Endothelial cell of umbilical vein (primary cell): ENCODE results near the gene PAQR7. TPM values are rescaled to one million over a fixed set of nuclear protein-coding genes. Genes with fewer than 3 reads are reported as not detected.

Experiments used
- BruUV-seq: library from RNA; stranded (reverse); fragments of 400-500 nt; replicated peaks from 2 replicates; lab custom pipeline; 2021; lab: Mats Ljungman, UMichigan
- CTCF ChIA-PET: fragments of 300-600, 350-600 bp; sonication (Branson Sonifier 250); formaldehyde crosslinking; loops from one replicate; lab custom pipeline; 2021; ENCODE audit warnings: antibody characterized with exemption, inconsistent platforms; lab: Charles Lee
- POLR2A ChIA-PET: fragments of 300-600, 350-600 bp; sonication (Branson Sonifier 250); formaldehyde crosslinking; loops from one replicate; lab custom pipeline; 2021; ENCODE audit warnings: antibody characterized with exemption, inconsistent platforms; lab: Charles Lee
- DNase-seq: peaks from one replicate; pipeline ENCODE4 v3.0.0-alpha.2; 2011; ENCODE audit warnings: low read depth, low spot score
- FAIRE-seq: peaks from 2 replicates; lab custom pipeline; 2011; peaks lifted over from hg19 to GRCh38; lab: Jason Lieb, UNC
- H2AFZ ChIP-seq: 2 replicates; pipeline ENCODE4 v1.6.0; 2012; ENCODE audit warnings: low read depth, low read length, control low read depth, inconsistent platforms
- H3K27ac ChIP-seq: 2 replicates; pipeline ENCODE4 v1.5.1; 2011; ENCODE audit warnings: low read depth, mild to moderate bottlenecking, control low read depth, low read length, moderate library complexity; ENCODE audit not compliant: insufficient read depth
- H3K27me3 ChIP-seq, 2 experiments: 2 replicates each; pipeline versions ENCODE4 v1.6.0 to v1.6.1; 2011; ENCODE audit warnings: low read length in 2 of 2, mixed read lengths in 1 of 2; ENCODE audit not compliant: control insufficient read depth in 2 of 2, insufficient read depth in 2 of 2
- H3K36me3 ChIP-seq, 2 experiments: 2 replicates in 1 of 2; 3 replicates in 1 of 2; pipeline ENCODE4 v1.5.1; 2011; ENCODE audit warnings: low read length in 2 of 2, mild to moderate bottlenecking in 1 of 2, moderate library complexity in 1 of 2; ENCODE audit not compliant: control insufficient read depth in 2 of 2, insufficient read depth in 2 of 2; ENCODE audit errors: extremely low read depth in 1 of 2
- H3K4me1 ChIP-seq: 3 replicates; pipeline ENCODE4 v1.5.1; 2011; ENCODE audit warnings: mild to moderate bottlenecking, low read length; ENCODE audit not compliant: control insufficient read depth, insufficient read depth; ENCODE audit errors: extremely low read depth
- H3K4me2 ChIP-seq: 2 replicates; pipeline ENCODE4 v1.6.1; 2011; ENCODE audit warnings: low read length, control low read depth, mixed read lengths; ENCODE audit not compliant: insufficient read depth
- H3K4me3 ChIP-seq, 3 experiments: fragments of 200-600 bp in 1 of 3; sonication (generic), shearing (Covaris generic) in 1 of 3; replicated peaks in 1 of 3; 2 replicates each; pipeline ENCODE4 v1.5.1; 2011 to 2016; ENCODE audit warnings: control low read depth in 3 of 3, low read length in 3 of 3, mild to moderate bottlenecking in 2 of 3, inconsistent platforms in 1 of 3, low read depth in 1 of 3, moderate library complexity in 1 of 3; ENCODE audit not compliant: insufficient read depth in 1 of 3
- H3K79me2 ChIP-seq: 2 replicates; pipeline ENCODE4 v1.6.0; 2012; ENCODE audit warnings: low read length, inconsistent platforms; ENCODE audit not compliant: control insufficient read depth, insufficient read depth
- H3K9ac ChIP-seq: replicated peaks from 2 replicates; pipeline ENCODE3; 2011; ENCODE audit warnings: low read length, control low read depth; ENCODE audit not compliant: insufficient read depth; ENCODE audit errors: extremely low read depth
- H3K9me1 ChIP-seq: replicated peaks from 3 replicates; pipeline ENCODE4 v1.6.0; 2011; ENCODE audit warnings: mild to moderate bottlenecking, low read length; ENCODE audit not compliant: control insufficient read depth, insufficient read depth; ENCODE audit errors: extremely low read depth
- H3K9me3 ChIP-seq: replicated peaks from 2 replicates; pipeline ENCODE4 v1.5.1; 2012; ENCODE audit warnings: low read length, inconsistent platforms; ENCODE audit not compliant: control insufficient read depth, insufficient read depth
- H4K20me1 ChIP-seq: replicated peaks from 2 replicates; pipeline ENCODE3; 2011; ENCODE audit warnings: mild to moderate bottlenecking, low read length; ENCODE audit not compliant: control insufficient read depth, insufficient read depth; ENCODE audit errors: extremely low read depth
- CTCF ChIP-seq, 2 donors: IDR thresholded peaks; 1 replicate in 1 of 2; 2 replicates in 1 of 2; pipeline ENCODE4 v1.5.1; 2011; ENCODE audit warnings: low read length in 2 of 2, mild to moderate bottlenecking in 2 of 2, moderate library complexity in 2 of 2, control low read depth in 1 of 2, inconsistent platforms in 1 of 2, low read depth in 1 of 2; ENCODE audit not compliant: insufficient read depth in 1 of 2; ENCODE audit errors: extremely low read depth in 1 of 2
- EZH2 ChIP-seq: IDR thresholded peaks from 2 replicates; pipeline ENCODE4 v1.6.1; 2012; ENCODE audit warnings: borderline replicate concordance, low read depth, mild to moderate bottlenecking, moderate library complexity, low read length, inconsistent platforms; ENCODE audit not compliant: severe bottlenecking
- FOS ChIP-seq: IDR thresholded peaks from 2 replicates; pipeline ENCODE4 v1.6.1; 2011; ENCODE audit warnings: mild to moderate bottlenecking, low read length, moderate library complexity, borderline replicate concordance; ENCODE audit not compliant: insufficient read depth
- GATA2 ChIP-seq: IDR thresholded peaks from 2 replicates; pipeline ENCODE4 v1.7.0; 2011; ENCODE audit warnings: low read depth, mild to moderate bottlenecking, moderate library complexity, mixed read lengths, low read length; ENCODE audit not compliant: insufficient read length, insufficient read depth
- JUN ChIP-seq: IDR thresholded peaks from 2 replicates; pipeline ENCODE4 v1.6.1; 2011; ENCODE audit warnings: borderline replicate concordance, low read depth; ENCODE audit not compliant: insufficient read length, insufficient read depth
- MAX ChIP-seq: IDR thresholded peaks from 2 replicates; pipeline ENCODE4 v1.6.1; 2011; ENCODE audit not compliant: insufficient read depth, insufficient read length
- MYC ChIP-seq: IDR thresholded peaks from one replicate; pipeline ENCODE4 v1.6.1; 2011; ENCODE audit warnings: mild to moderate bottlenecking, low read depth, low read length
- POLR2A ChIP-seq: IDR thresholded peaks from 2 replicates; pipeline ENCODE4 v1.6.1; 2012; ENCODE audit warnings: low read depth, mild to moderate bottlenecking, control low read depth, low read length
- POLR2AphosphoS5 ChIP-seq: IDR thresholded peaks from 2 replicates; pipeline ENCODE4 v1.6.1; 2012; ENCODE audit warnings: low read depth, mild to moderate bottlenecking, control low read depth, low read length, moderate library complexity; ENCODE audit not compliant: insufficient read depth
- dilution Hi-C: fragments of 300-500 bp; cut with MboI; formaldehyde crosslinking; loops from one replicate; pipeline ENCODE4 v1.15.0; 2019; ENCODE audit warnings: low sequenced_read_pairs; ENCODE audit not compliant: extremely low pct_ligation_motif_present
- intact Hi-C: fragments of 100-400 bp; cut with micrococcal nuclease; formaldehyde crosslinking; loops from one replicate; pipeline ENCODE4 v1.10.0; 2022
- polyA plus RNA-seq, 4 experiments: library from polyadenylated mRNA; depleted of rRNA in 3 of 4; stranded (reverse) in 3 of 4; unstranded in 1 of 4; fragments of >200 nt; gene quantifications; 2 replicates each; pipeline versions ENCODE4 v1.2.1 to v1.2.3, GENCODE V29; 2011 to 2012; ENCODE audit warnings: missing spikeins in 1 of 4
- total RNA-seq: library from RNA; stranded (reverse); gene quantifications from 2 replicates; pipeline ENCODE4 v1.2.3, GENCODE V29; 2021

The PAQR7 gene
- total and polyA plus RNA-seq, 2 donors (not counting 3 experiments of a cell fraction or from before 2014, with no cell fraction given): 8.4 to 10.8 TPM

- TF ChIP-seq POLR2A: no peak
- Histone ChIP-seq H3K9me1 (no peaks in the 10 kb centered on the region), H2AFZ (no peak overlapping the region), H3K79me2 (no peaks in the 10 kb centered on the region), H3K27me3 (no peaks in the 10 kb centered on the region), H3K36me3 (peaks cover 0 to 7% of the 10 kb centered on the region in 2 experiments), H3K4me1 (peaks cover 9% of the 10 kb centered on the region), H3K27ac (no peak overlapping the region), H3K9ac (no peak overlapping the region), H3K4me3 (no peak overlapping the region), H3K4me2 (no peak overlapping the region), H4K20me1 (no peaks in the 10 kb centered on the region), H3K9me3 (no peaks in the 10 kb centered on the region)
- BruUV-seq: no TSS peak
- dilution Hi-C loops (no loop called here), intact Hi-C loops (no loop called here)
- no peak for FAIRE-seq
- ChIA-PET POLR2A (no interaction called here), CTCF (no interaction called here)
- no peak for DNase-seq
These were observed 8.1 kb downstream of the PAQR7 start for GRCh38 chr1:25867210-25867991.

- Histone ChIP-seq H3K4me3 (no peak overlapping the region), H3K4me2 (no peak overlapping the region), H3K4me1 (peaks cover 12% of the 10 kb centered on the region), H3K9me3 (no peaks in the 10 kb centered on the region), H3K79me2 (no peaks in the 10 kb centered on the region), H3K27me3 (no peaks in the 10 kb centered on the region), H3K9ac (no peak overlapping the region), H3K9me1 (no peaks in the 10 kb centered on the region), H2AFZ (no peak overlapping the region), H3K36me3 (peaks cover 0 to 7% of the 10 kb centered on the region in 2 experiments), H4K20me1 (no peaks in the 10 kb centered on the region), H3K27ac (no peak overlapping the region)
- ChIA-PET POLR2A (no interaction called here), CTCF (no interaction called here)
- no TSS peak for BruUV-seq
- dilution Hi-C loops (no loop called here), intact Hi-C loops (no loop called here)
- no peak for FAIRE-seq
- DNase-seq: no peak
- TF ChIP-seq POLR2A (no peak), CTCF (IDR thresholded peaks at IDR 0.05; ENCODE audit: extremely low read depth in 1 of 2, insufficient read depth in 1 of 2, low read depth in 1 of 2, low read length in 2 of 2) (no peak), FOS (no peak), JUN (no peak), POLR2AphosphoS5 (no peak), EZH2 (no peak), MAX (no peak), MYC (no peak), GATA2 (no peak)
These were observed 9.2 kb downstream of the PAQR7 start for GRCh38 chr1:25866288-25866687.
